Small intestine (tissue), 7 donors: ENCODE data around the gene ASTN1. TPM values are rescaled to one million over a fixed set of nuclear protein-coding genes. Genes with fewer than 3 reads are reported as not detected.

ENCODE experiments used
- DNase-seq, 2 donors: peaks; one replicate each; pipeline versions ENCODE4 v3.0.0 to v3.0.0-alpha.2; 2013
- FAIRE-seq: peaks from 2 replicates; lab custom pipeline; 2012; peaks lifted over from hg19 to GRCh38; lab: Jason Lieb, UNC
- H3K27ac ChIP-seq, 3 donors: one replicate each; pipeline ENCODE4 v1.5.1; 2013; ENCODE audit warnings: low read length in 2 of 3, mild to moderate bottlenecking in 2 of 3, control low read depth in 1 of 3, inconsistent platforms in 1 of 3, low read depth in 1 of 3, moderate library complexity in 1 of 3
- H3K27me3 ChIP-seq, 3 donors: one replicate each; pipeline ENCODE4 v1.6.1; 2013; ENCODE audit warnings: low read length in 3 of 3, inconsistent platforms in 1 of 3; ENCODE audit not compliant: control insufficient read depth in 3 of 3, insufficient read depth in 3 of 3
- H3K36me3 ChIP-seq, 3 donors: one replicate each; pipeline ENCODE4 v1.6.1; 2013; ENCODE audit warnings: low read length in 3 of 3, inconsistent platforms in 1 of 3, low read depth in 1 of 3, mild to moderate bottlenecking in 1 of 3, moderate library complexity in 1 of 3; ENCODE audit not compliant: control insufficient read depth in 3 of 3, insufficient read depth in 2 of 3
- H3K4me1 ChIP-seq, 3 donors: one replicate each; pipeline ENCODE4 v1.6.1; 2013; ENCODE audit warnings: low read length in 2 of 3, inconsistent platforms in 1 of 3, low read depth in 1 of 3, mild to moderate bottlenecking in 1 of 3, moderate library complexity in 1 of 3; ENCODE audit not compliant: control insufficient read depth in 3 of 3, insufficient read depth in 2 of 3
- H3K4me3 ChIP-seq, 3 donors: one replicate each; pipeline ENCODE4 v1.5.1; 2013; ENCODE audit warnings: low read length in 3 of 3, control low read depth in 1 of 3, inconsistent platforms in 1 of 3, low read depth in 1 of 3, mild to moderate bottlenecking in 1 of 3, moderate library complexity in 1 of 3
- H3K9me3 ChIP-seq, 2 donors: one replicate each; pipeline ENCODE4 v1.6.1; 2013; ENCODE audit warnings: low read depth in 1 of 2, low read length in 1 of 2; ENCODE audit not compliant: control insufficient read depth in 2 of 2, insufficient read depth in 1 of 2
- WGBS, 3 donors: extraction: QIAGEN DNeasy Blood & Tissue Kit; methylation state at CpG; one replicate each; pipeline ENCODE4 v1.1.7; 2013; 5-methylcytosine and 5-hydroxymethylcytosine counted together
- polyA plus RNA-seq, 4 donors: library from polyadenylated mRNA; stranded (reverse) in 3 of 4; unstranded in 1 of 4; fragments of 200-250 nt in 3 of 4; fragments of 120-200 nt in 1 of 4; gene quantifications; one replicate each; pipeline versions ENCODE4 v1.2.1 to v1.2.3, GENCODE V29; 2013
- donor health status: healthy with polysubstance abuse.
- donor health status: control.
- donor health status: control.
- donor health status: Bipolar disorder and iron deficiency.
- donor health status: healthy.

Gene ASTN1
- polyA plus RNA-seq, 4 donors = 0.15 to 0.90 TPM; not detected in 2

DNA sequence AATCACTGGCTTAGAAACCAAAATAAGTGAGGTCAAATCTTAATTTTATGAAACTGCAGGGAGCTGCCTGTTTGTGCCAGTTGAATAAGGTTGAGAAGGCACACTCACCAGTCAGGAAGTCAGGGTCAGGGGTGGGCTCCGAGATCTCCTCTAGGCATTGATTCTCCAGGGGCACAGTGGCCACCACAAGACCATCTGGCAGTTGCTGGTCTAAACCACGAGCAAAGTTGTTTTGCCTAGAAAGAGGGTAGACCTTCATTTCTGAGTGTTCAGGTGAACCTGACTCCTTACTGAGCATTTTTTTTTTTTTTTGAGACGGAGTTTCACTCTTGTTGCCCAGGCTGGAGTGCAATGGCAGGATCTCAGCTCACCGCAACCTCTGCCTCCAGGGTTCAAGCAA, 220.7 kb downstream of the ASTN1 start:
- H3K27ac ChIP-seq = no peak overlapping the region
- H3K9me3 ChIP-seq = no peaks in the 10 kb centered on the region
- no peaks in the 10 kb centered on the region for H3K27me3 ChIP-seq
- no peaks in the 10 kb centered on the region for H3K4me1 ChIP-seq
- WGBS, 3 donors = 67 to 79% (median 78%) methylated on average over 4 of the region's 4 CpGs
- FAIRE-seq = no peak
- no peaks in the 10 kb centered on the region for H3K36me3 ChIP-seq
- DNase-seq = no peak
- H3K4me3 ChIP-seq = no peak overlapping the region

DNA sequence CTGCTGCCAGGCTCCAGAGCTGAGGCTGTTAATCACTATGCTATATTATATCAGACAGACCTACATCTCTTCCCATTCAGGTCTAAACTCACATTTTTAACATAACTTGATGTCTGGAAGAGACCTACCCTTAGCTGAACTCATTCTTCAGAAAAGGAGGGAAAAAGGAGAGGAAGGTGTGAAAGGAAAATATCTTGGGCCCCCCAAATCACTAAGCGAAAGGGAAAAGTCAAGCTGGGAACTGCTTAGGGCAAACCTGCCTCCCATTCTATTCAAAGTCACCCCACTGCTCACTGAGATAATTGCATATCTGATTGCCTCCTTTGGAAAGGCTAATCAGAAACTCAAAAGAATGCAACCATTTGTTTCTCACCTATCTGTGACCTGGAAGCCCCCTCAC, 222.2 kb downstream of the ASTN1 start:
- H3K27me3 ChIP-seq = no peaks in the 10 kb centered on the region
- 65 to 83% (median 73%) methylated on average over 1 of the region's 1 CpG for WGBS, 3 donors
- no peak overlapping the region for H3K4me3 ChIP-seq
- no peak for DNase-seq
- no peak overlapping the region for H3K27ac ChIP-seq
- H3K4me1 ChIP-seq = no peaks in the 10 kb centered on the region
- FAIRE-seq = no peak
- H3K9me3 ChIP-seq = no peaks in the 10 kb centered on the region
- no peaks in the 10 kb centered on the region for H3K36me3 ChIP-seq

- H3K9me3 ChIP-seq = no peaks in the 10 kb centered on the region
- H3K4me1 ChIP-seq = no peaks in the 10 kb centered on the region
- H3K36me3 ChIP-seq = no peaks in the 10 kb centered on the region
- DNase-seq = no peak
- FAIRE-seq = no peak
- H3K27ac ChIP-seq = no peak overlapping the region
- 68 to 78% (median 76%) methylated on average over 2 of the region's 2 CpGs for WGBS, 3 donors
- H3K4me3 ChIP-seq = no peak overlapping the region
- no peaks in the 10 kb centered on the region for H3K27me3 ChIP-seq
Observed at GRCh38 chr1:176939993-176940392, 224.5 kb downstream of the ASTN1 start.

GRCh38 chr1:176938375-176938774, 226.1 kb downstream of the ASTN1 start:
- DNase-seq (no peak), FAIRE-seq (no peak)
- Histone ChIP-seq H3K4me1 (no peaks in the 10 kb centered on the region), H3K27me3 (no peaks in the 10 kb centered on the region), H3K36me3 (no peaks in the 10 kb centered on the region), H3K4me3 (no peak overlapping the region), H3K9me3 (no peaks in the 10 kb centered on the region), H3K27ac (no peak overlapping the region)
- 86 to 90% (median 87%) methylated on average over 1 of the region's 1 CpG for WGBS, 3 donors

- DNase-seq (no peak), FAIRE-seq (no peak)
- no peaks in the 10 kb centered on the region for H3K36me3 ChIP-seq
- H3K27ac ChIP-seq = no peak overlapping the region
- no peaks in the 10 kb centered on the region for H3K27me3 ChIP-seq
- no peak overlapping the region for H3K4me3 ChIP-seq
- no peaks in the 10 kb centered on the region for H3K9me3 ChIP-seq
- 85 to 93% (median 92%) methylated on average over 4 of the region's 4 CpGs for WGBS, 3 donors
- no peaks in the 10 kb centered on the region for H3K4me1 ChIP-seq
Observed at GRCh38 chr1:176934370-176934769, 230.1 kb downstream of the ASTN1 start.

DNA sequence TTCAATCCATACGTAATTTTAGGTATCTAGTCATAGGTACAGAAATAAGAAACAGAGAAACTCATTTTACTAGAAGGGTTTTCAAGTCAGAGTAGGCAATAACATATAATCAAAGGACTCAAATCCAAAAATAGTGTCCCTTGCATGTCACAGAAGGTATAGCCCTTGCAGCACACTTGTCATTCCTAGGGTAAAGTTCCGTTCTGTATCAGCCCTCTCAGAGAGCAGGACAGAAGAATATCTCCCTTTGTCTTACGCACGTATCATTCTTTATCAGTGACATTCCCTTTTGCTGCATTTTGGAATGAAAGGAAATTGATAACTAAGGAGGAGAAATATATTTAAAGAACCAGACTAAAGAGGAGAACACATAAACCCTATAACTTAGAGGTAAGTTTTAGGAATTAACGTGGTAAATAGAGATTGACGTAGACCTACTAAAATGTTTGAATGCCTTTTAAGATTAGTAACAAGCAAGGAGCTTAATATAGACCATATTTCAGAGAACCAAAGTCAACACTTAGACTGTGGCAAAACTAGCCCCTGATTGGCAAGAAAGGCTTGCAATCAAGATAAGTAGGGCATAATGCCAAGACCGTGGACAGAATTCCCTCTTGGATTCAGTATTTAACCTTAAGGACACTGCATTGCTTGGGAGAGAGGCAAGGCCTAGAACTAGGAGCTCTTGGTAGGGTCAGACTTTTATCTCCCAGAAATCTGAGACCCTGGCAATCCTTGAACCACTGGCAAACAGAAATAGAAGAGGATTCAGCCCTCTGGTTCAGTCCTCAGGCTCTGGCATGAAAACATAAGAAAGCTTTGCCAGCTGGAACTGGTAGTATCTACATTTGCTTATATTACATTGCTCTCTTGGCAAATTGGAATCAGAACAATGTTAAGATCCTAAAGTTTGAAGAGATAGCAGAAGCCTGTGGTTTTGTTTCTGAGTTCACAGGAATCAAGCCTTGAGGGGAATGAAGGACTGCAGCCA, 232.1 kb downstream of the ASTN1 start:
- Histone ChIP-seq H3K36me3 (no peaks in the 10 kb centered on the region), H3K4me3 (no peak overlapping the region), H3K27me3 (no peaks in the 10 kb centered on the region), H3K4me1 (no peaks in the 10 kb centered on the region), H3K9me3 (no peaks in the 10 kb centered on the region), H3K27ac (no peak overlapping the region)
- FAIRE-seq (no peak), DNase-seq (no peak)
- 59 to 79% (median 66%) methylated on average over 7 of the region's 7 CpGs for WGBS, 3 donors

DNA sequence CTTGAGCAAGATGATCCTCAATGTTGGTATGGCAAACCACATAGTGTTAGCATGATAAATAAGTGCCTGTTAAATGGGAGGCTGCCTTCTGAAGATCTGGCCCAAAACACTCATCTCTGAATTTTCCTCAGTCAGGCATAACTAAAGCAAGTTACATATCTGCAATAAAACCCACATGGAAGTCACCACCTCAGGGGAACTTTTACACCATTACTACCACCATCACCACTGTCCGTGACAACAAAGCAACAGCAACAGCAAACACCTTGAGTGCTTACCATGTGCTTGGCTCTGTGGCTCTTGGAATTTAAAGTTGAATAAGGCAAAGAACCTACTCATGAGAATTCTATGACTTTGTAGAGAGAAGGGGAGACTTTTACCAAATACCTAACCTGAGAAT, 233.0 kb downstream of the ASTN1 start:
- FAIRE-seq (no peak), DNase-seq (no peak)
- WGBS, 3 donors = 86 to 91% (median 88%) methylated on average over 1 of the region's 1 CpG
- Histone ChIP-seq H3K4me1 (no peaks in the 10 kb centered on the region), H3K27me3 (no peaks in the 10 kb centered on the region), H3K9me3 (no peaks in the 10 kb centered on the region), H3K4me3 (no peak overlapping the region), H3K36me3 (no peaks in the 10 kb centered on the region), H3K27ac (no peak overlapping the region)

DNA sequence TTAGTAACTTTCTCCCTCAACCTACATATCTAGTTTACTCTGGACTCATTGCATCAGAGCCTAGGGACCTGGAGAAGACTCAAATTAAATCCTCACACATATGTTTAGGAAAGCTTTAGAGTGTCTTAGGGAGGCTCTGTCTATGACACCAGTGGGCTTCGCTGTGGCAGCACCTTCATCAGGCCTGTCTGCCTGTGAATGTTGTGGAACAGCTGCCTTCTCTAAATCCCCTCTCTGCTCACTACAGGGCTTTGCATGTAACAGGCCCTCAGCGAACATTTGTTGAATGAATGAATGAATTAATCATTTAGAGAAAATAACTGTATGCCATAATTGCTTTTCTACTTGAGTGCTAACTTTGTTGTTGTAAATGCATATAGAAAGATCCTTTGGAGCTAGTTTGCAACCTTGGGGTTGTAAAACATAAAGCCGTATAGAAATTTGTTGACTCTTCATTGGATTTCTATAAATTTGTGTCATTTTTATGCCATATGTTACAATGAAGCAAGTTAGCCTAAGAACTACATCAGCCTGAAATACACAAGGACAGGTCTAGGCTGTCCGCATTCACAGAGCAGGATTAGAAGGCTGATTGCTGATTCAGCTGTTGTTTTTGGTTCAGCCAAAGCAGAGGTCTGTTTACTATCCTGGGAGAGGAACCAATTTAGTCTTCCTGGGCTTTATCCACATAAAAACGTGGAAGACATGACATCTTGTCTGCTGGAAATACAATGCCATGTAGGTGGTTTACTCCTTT, 238.0 kb downstream of the ASTN1 start:
- WGBS, 3 donors = 65 to 66% (median 65%) methylated on average over 5 of the region's 5 CpGs
- Histone ChIP-seq H3K9me3 (no peaks in the 10 kb centered on the region), H3K27ac (no peak overlapping the region), H3K36me3 (no peaks in the 10 kb centered on the region), H3K4me1 (no peaks in the 10 kb centered on the region), H3K4me3 (no peak overlapping the region), H3K27me3 (no peaks in the 10 kb centered on the region)
- DNase-seq = no peak
- no peak for FAIRE-seq
